ENCODE measurements around the gene TAOK2. TPM values are rescaled to one million over a fixed set of nuclear protein-coding genes. Genes with fewer than 3 reads are reported as not detected.
"Not testable (repeated sequence)": the region's sequence is repeated elsewhere in the genome, so short reads cannot be mapped to it uniquely, and the experiment has no call there.

The TAOK2 gene
- total RNA-seq, 4 donors from 2014 or later, result 51.3 to 88.8 (median 66.0) TPM

DNA sequence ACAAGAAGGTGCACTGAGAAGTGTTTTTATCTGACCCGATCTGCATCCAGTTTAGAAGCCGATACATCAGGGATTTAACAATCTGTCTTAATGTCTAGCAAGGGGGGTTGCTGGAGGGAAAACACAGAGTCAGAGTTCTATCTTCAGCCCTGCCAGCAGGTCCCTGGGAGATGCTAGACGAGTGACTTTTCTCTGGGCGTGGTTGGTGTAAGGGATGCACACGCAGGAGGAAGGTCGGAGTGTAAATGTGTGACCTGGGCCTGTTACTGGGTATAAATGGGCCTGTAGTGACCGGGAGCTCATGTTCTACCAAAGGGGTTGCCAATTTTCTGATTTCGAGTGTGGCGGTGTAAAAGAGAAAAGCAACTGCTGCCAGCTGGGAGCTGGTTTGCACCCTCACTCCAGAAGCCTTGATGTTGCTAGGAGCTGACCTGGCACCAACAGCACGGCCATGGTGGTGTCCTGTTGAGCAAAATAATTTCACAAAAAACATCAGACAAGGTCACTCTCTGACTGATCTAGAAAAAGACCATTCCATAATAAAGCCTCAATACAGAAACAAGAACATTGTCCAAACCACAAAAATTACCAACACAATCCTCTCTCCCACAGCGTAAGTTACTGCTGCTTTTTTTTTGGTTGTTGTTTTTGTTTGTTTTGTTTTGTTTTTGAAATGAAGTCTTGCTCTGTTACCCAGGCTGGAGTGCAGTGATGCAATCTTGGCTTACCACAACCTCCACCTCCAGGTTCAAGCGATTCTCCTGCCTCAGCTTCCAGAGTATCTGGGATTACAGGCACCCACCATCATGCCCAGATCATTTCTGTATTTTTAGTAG is 46.4 kb upstream of the TAOK2 start:
- TF ChIP-seq EP300 (IDR thresholded peaks at IDR 0.05) (no peak), CTCF (IDR thresholded peaks at IDR 0.05) (no peak), POLR2A (IDR thresholded peaks at IDR 0.05) (no peak)
- Histone ChIP-seq H3K27me3 (no peaks in the 10 kb centered on the region), H3K27ac (peak overlapping the region in 3 of 4 donors; percentile 81 to 93 (median 89)), H3K4me3 (peak overlapping the region; percentile 78 to 84 (median 80)), H3K4me1 (peaks cover 0 to 35% (median 19%) of the 10 kb centered on the region in 4 donors), H3K36me3 (peaks cover 0 to 15% (median 8%) of the 10 kb centered on the region in 3 donors), H3K9me3 (no peaks in the 10 kb centered on the region)
- 51 to 53% methylated on average over 12 of the region's 12 CpGs for WGBS, 2 donors
- DNase-seq (ENCODE audit: low spot score in 2 of 2), result no peak

- not testable (repeated sequence) for H3K27ac ChIP-seq; H3K27me3 ChIP-seq; DNase-seq (ENCODE audit: low spot score in 2 of 2); H3K36me3 ChIP-seq; H3K9me3 ChIP-seq; H3K4me3 ChIP-seq
- peaks cover 0 to 12% (median 9%) of the 10 kb centered on the region in 4 donors for H3K4me1 ChIP-seq
- 89 to 92% methylated on average over 2 of the region's 2 CpGs for WGBS, 2 donors
Observed at GRCh38 chr16:29931750-29932149, 41.9 kb upstream of the TAOK2 start.

GRCh38 chr16:29940656-29941055 is 33.0 kb upstream of the TAOK2 start:
- no peaks in the 10 kb centered on the region for H3K36me3 ChIP-seq
- no peaks in the 10 kb centered on the region for H3K9me3 ChIP-seq
- WGBS, 2 donors, result 55 to 67% methylated on average over 4 of the region's 4 CpGs
- no peak overlapping the region for H3K4me3 ChIP-seq
- H3K27ac ChIP-seq, result no peak overlapping the region
- DNase-seq (ENCODE audit: low spot score in 2 of 2), result no peak
- H3K27me3 ChIP-seq, result no peaks in the 10 kb centered on the region
- peaks cover 0 to 10% (median 0%) of the 10 kb centered on the region in 4 donors for H3K4me1 ChIP-seq
- TF ChIP-seq CTCF (IDR thresholded peaks at IDR 0.05) (no peak), EP300 (IDR thresholded peaks at IDR 0.05) (no peak)

GRCh38 chr16:29943846-29944799 is 29.5 kb upstream of the TAOK2 start:
- no peak for TF ChIP-seq CTCF (IDR thresholded peaks at IDR 0.05)
- TF ChIP-seq POLR2A (IDR thresholded peaks at IDR 0.05), result no peak
- TF ChIP-seq EP300 (IDR thresholded peaks at IDR 0.05), result no peak
- Histone ChIP-seq H3K9me3 (no peaks in the 10 kb centered on the region), H3K36me3 (no peaks in the 10 kb centered on the region), H3K4me3 (no peak overlapping the region), H3K27me3 (no peaks in the 10 kb centered on the region), H3K4me1 (peaks cover 0 to 10% (median 0%) of the 10 kb centered on the region in 4 donors), H3K27ac (peak overlapping the region in 1 of 4 donors; percentile 46)
- no peak for DNase-seq (ENCODE audit: low spot score in 2 of 2)
- 52 to 61% methylated on average over 11 of the region's 11 CpGs for WGBS, 2 donors

GRCh38 chr16:29947897-29948296 is 25.8 kb upstream of the TAOK2 start:
- 81 to 90% methylated on average over 2 of the region's 2 CpGs for WGBS, 2 donors
- H3K27me3 ChIP-seq, result no peaks in the 10 kb centered on the region
- no peak for TF ChIP-seq EP300 (IDR thresholded peaks at IDR 0.05)
- TF ChIP-seq CTCF (IDR thresholded peaks at IDR 0.05), result no peak
- TF ChIP-seq POLR2A (IDR thresholded peaks at IDR 0.05), result no peak
- peaks cover 0 to 10% (median 0%) of the 10 kb centered on the region in 4 donors for H3K4me1 ChIP-seq
- H3K9me3 ChIP-seq, result no peaks in the 10 kb centered on the region
- no peak overlapping the region for H3K4me3 ChIP-seq
- DNase-seq (ENCODE audit: low spot score in 2 of 2), result no peak
- H3K27ac ChIP-seq, result no peak overlapping the region
- H3K36me3 ChIP-seq, result no peaks in the 10 kb centered on the region

Data from tibial nerve (tissue), 4 donors.